ENCODE data around the gene NLK. TPM values are rescaled to one million over a fixed set of nuclear protein-coding genes. Genes with fewer than 3 reads are reported as not detected.

The NLK gene
- total RNA-seq, 1 experiment from 2014 or later, result 40.3 TPM

GRCh38 chr17:28159004-28159403, 116.5 kb downstream of the NLK start (continued):
- TF ChIP-seq MAX (CRISPR knock-in tag; IDR thresholded peaks at IDR 0.05) (no peak), ATF2 (CRISPR knock-in tag; IDR thresholded peaks at IDR 0.05; ENCODE audit: borderline replicate concordance, low read depth) (no peak), SMAD4 (CRISPR knock-in tag; IDR thresholded peaks at IDR 0.05) (no peak), GRHL2 (CRISPR knock-in tag; IDR thresholded peaks at IDR 0.05; ENCODE audit: insufficient replicate concordance, severe bottlenecking) (no peak), STAT6 (CRISPR knock-in tag; conservative IDR thresholded peaks at IDR 0.05; ENCODE audit: low read depth) (no peak), USF1 (CRISPR knock-in tag; IDR thresholded peaks at IDR 0.05) (no peak), ZNF425 (CRISPR knock-in tag; conservative IDR thresholded peaks at IDR 0.05) (no peak), TEAD4 (CRISPR knock-in tag; IDR thresholded peaks at IDR 0.05) (no peak), ELF4 (CRISPR knock-in tag; IDR thresholded peaks at IDR 0.05; ENCODE audit: low read depth) (no peak)

GRCh38 chr17:28159924-28160323, 117.4 kb downstream of the NLK start:
- ChIA-PET POLR2A (no interaction called here), CTCF (no interaction called here)
- Mint-ChIP-seq H3K36me3 (no peaks in the 10 kb centered on the region), H3K4me3 (no peak overlapping the region), H3K4me1 (peaks cover 11% of the 10 kb centered on the region), H3K9me3 (peaks cover 4% of the 10 kb centered on the region; the same call in 1 of the 2 replicates), H3K27me3 (ENCODE audit: low read depth) (no peaks in the 10 kb centered on the region), H3K27ac (no peak overlapping the region)
- DNase-seq (ENCODE audit: low spot score), result no peak
- no peak for ATAC-seq
- no peak for TF ChIP-seq USF1 (CRISPR knock-in tag; IDR thresholded peaks at IDR 0.05)
- TF ChIP-seq E2F1 (CRISPR knock-in tag; IDR thresholded peaks at IDR 0.05), result no peak
- no peak for TF ChIP-seq PREB (CRISPR knock-in tag; IDR thresholded peaks at IDR 0.05; ENCODE audit: borderline replicate concordance)
- no peak for TF ChIP-seq EMX1 (CRISPR knock-in tag; IDR thresholded peaks at IDR 0.05)
- no peak for TF ChIP-seq CDX4 (CRISPR knock-in tag; IDR thresholded peaks at IDR 0.05; ENCODE audit: borderline replicate concordance)
- no peak for TF ChIP-seq FOXJ3 (CRISPR knock-in tag; IDR thresholded peaks at IDR 0.05; ENCODE audit: borderline replicate concordance)
- TF ChIP-seq TEAD4 (CRISPR knock-in tag; IDR thresholded peaks at IDR 0.05), result no peak
- TF ChIP-seq NR3C1 (CRISPR knock-in tag; conservative IDR thresholded peaks at IDR 0.05; ENCODE audit: low read depth), result no peak
- TF ChIP-seq ARID4B (CRISPR knock-in tag; IDR thresholded peaks at IDR 0.05; ENCODE audit: borderline replicate concordance), result no peak
- TF ChIP-seq ZNF425 (CRISPR knock-in tag; conservative IDR thresholded peaks at IDR 0.05), result no peak
